HPDE6-E6E7 (cell line): ENCODE data around the gene SPATA16.
"Not testable (repeated sequence)": the region's sequence is repeated elsewhere in the genome, so short reads cannot be mapped to it uniquely, and the experiment has no call there.

Experiments
- DNase-seq: peaks from one replicate; pipeline ENCODE4 v3.0.0; 2011; ENCODE audit warnings: missing footprints; ENCODE audit errors: extremely low spot score

The SPATA16 gene

GRCh38 chr3:173003956-173004355, 137.1 kb downstream of the SPATA16 start:
- no peak for DNase-seq

- DNase-seq, result no peak
These were observed 137.6 kb downstream of the SPATA16 start for GRCh38 chr3:173003471-173003870.

GRCh38 chr3:173001622-173002021, 139.4 kb downstream of the SPATA16 start:
- DNase-seq, result no peak

- no peak for DNase-seq
These were observed 140.5 kb downstream of the SPATA16 start for GRCh38 chr3:173000553-173000952.

GRCh38 chr3:172993412-172993811, 147.6 kb downstream of the SPATA16 start:
- no peak for DNase-seq

- no peak for DNase-seq
These were observed 149.5 kb downstream of the SPATA16 start for GRCh38 chr3:172991424-172991996.

GRCh38 chr3:172989373-172989772, 151.7 kb downstream of the SPATA16 start:
- DNase-seq, result no peak

GRCh38 chr3:172987273-172987672, 153.8 kb downstream of the SPATA16 start:
- no peak for DNase-seq

GRCh38 chr3:172984914-172985313, 156.1 kb downstream of the SPATA16 start:
- no peak for DNase-seq

- no peak for DNase-seq
These were observed 158.2 kb downstream of the SPATA16 start for GRCh38 chr3:172982736-172983364.

- DNase-seq, result no peak
These were observed 159.5 kb downstream of the SPATA16 start for GRCh38 chr3:172981407-172981983.

GRCh38 chr3:172980849-172981248, 160.2 kb downstream of the SPATA16 start:
- no peak for DNase-seq

GRCh38 chr3:172977696-172978095, 163.3 kb downstream of the SPATA16 start:
- DNase-seq, result no peak

GRCh38 chr3:172974969-172975368, 166.1 kb downstream of the SPATA16 start:
- no peak for DNase-seq

- DNase-seq, result no peak
These were observed 167.2 kb downstream of the SPATA16 start for GRCh38 chr3:172973799-172974198.

GRCh38 chr3:172972717-172973116, 168.3 kb downstream of the SPATA16 start:
- DNase-seq, result no peak

GRCh38 chr3:172972067-172972466, 169.0 kb downstream of the SPATA16 start:
- DNase-seq, result no peak

GRCh38 chr3:172968646-172969045, 172.4 kb downstream of the SPATA16 start:
- no peak for DNase-seq

- DNase-seq, result no peak
These were observed 175.8 kb downstream of the SPATA16 start for GRCh38 chr3:172965256-172965655.

GRCh38 chr3:172960626-172961182, 180.3 kb downstream of the SPATA16 start:
- DNase-seq, result not testable (repeated sequence)

GRCh38 chr3:172958565-172958964, 182.5 kb downstream of the SPATA16 start:
- no peak for DNase-seq

GRCh38 chr3:172953571-172953970, 187.5 kb downstream of the SPATA16 start:
- no peak for DNase-seq

GRCh38 chr3:172951511-172951910, 189.5 kb downstream of the SPATA16 start:
- no peak for DNase-seq
